ENCODE data around the gene AHI1.
"Not testable (repeated sequence)": the region's sequence is repeated elsewhere in the genome, so short reads cannot be mapped to it uniquely, and the experiment has no call there.

AHI1 gene

GRCh38 chr6:135505648-135506047 is 8.1 kb upstream of the AHI1 start:
- DNase-seq (ENCODE audit: low spot score) = no peak

GRCh38 chr6:135505222-135505621 is 7.7 kb upstream of the AHI1 start:
- DNase-seq (ENCODE audit: low spot score) = no peak

GRCh38 chr6:135504734-135505133 is 7.2 kb upstream of the AHI1 start:
- DNase-seq (ENCODE audit: low spot score) = no peak

GRCh38 chr6:135503703-135504475 is 6.3 kb upstream of the AHI1 start:
- no peak for DNase-seq (ENCODE audit: low spot score)

- no peak for DNase-seq (ENCODE audit: low spot score)
Measured at GRCh38 chr6:135499441-135500340, 2.2 kb upstream of the AHI1 start.

- peak; percentile 60 for DNase-seq (ENCODE audit: low spot score)
Measured at GRCh38 chr6:135498185-135498841, 773 bp upstream of the AHI1 start.

GRCh38 chr6:135496800-135497411 is 634 bp downstream of the AHI1 start:
- no peak for DNase-seq (ENCODE audit: low spot score)

GRCh38 chr6:135493218-135493961 is 4.2 kb downstream of the AHI1 start:
- DNase-seq (ENCODE audit: low spot score) = peak; percentile 26

GRCh38 chr6:135490381-135490780 is 7.2 kb downstream of the AHI1 start:
- DNase-seq (ENCODE audit: low spot score) = no peak

GRCh38 chr6:135488023-135488422 is 9.5 kb downstream of the AHI1 start:
- peak; percentile 38 for DNase-seq (ENCODE audit: low spot score)

- not testable (repeated sequence) for DNase-seq (ENCODE audit: low spot score)
Measured at GRCh38 chr6:135483903-135484302, 13.6 kb downstream of the AHI1 start.

GRCh38 chr6:135481783-135482369 is 15.7 kb downstream of the AHI1 start:
- no peak for DNase-seq (ENCODE audit: low spot score)

GRCh38 chr6:135479601-135480000 is 17.9 kb downstream of the AHI1 start:
- no peak for DNase-seq (ENCODE audit: low spot score)

- DNase-seq (ENCODE audit: low spot score) = no peak
Measured at GRCh38 chr6:135478626-135479025, 18.9 kb downstream of the AHI1 start.

GRCh38 chr6:135475292-135475886 is 22.2 kb downstream of the AHI1 start:
- DNase-seq (ENCODE audit: low spot score) = no peak

GRCh38 chr6:135474362-135474761 is 23.2 kb downstream of the AHI1 start:
- no peak for DNase-seq (ENCODE audit: low spot score)

GRCh38 chr6:135465903-135466302 is 31.6 kb downstream of the AHI1 start:
- DNase-seq (ENCODE audit: low spot score) = no peak

- no peak for DNase-seq (ENCODE audit: low spot score)
Measured at GRCh38 chr6:135465307-135465706, 32.2 kb downstream of the AHI1 start.

GRCh38 chr6:135464634-135465033 is 32.9 kb downstream of the AHI1 start:
- no peak for DNase-seq (ENCODE audit: low spot score)

GRCh38 chr6:135461208-135461607 is 36.3 kb downstream of the AHI1 start:
- DNase-seq (ENCODE audit: low spot score) = no peak

- no peak for DNase-seq (ENCODE audit: low spot score)
Measured at GRCh38 chr6:135458051-135458450, 39.5 kb downstream of the AHI1 start.
